KOPT-K1 (cell line): ENCODE measurements around the gene SPEM2.
A peak's percentile ranks its signal among the peaks of the same experiment; 100 is the strongest.

Experiments used
- H3K27ac ChIP-seq: fragments of 200-600 bp; sonication (generic); 2 replicates; pipeline ENCODE4 v1.5.1; 2016; ENCODE audit warnings: antibody characterized with exemption, mild to moderate bottlenecking, low read depth, low read length; ENCODE audit not compliant: poor library complexity, severe bottlenecking
- H3K36me3 ChIP-seq: fragments of 200-600 bp; sonication (generic); 2 replicates; pipeline ENCODE4 v1.5.1; 2017; ENCODE audit warnings: antibody characterized with exemption, mild to moderate bottlenecking, low read length, moderate library complexity; ENCODE audit not compliant: insufficient read depth
- H3K9me3 ChIP-seq: fragments of 200-600 bp; sonication (generic); 2 replicates; pipeline ENCODE4 v1.5.1; 2017; ENCODE audit warnings: antibody characterized with exemption, low read length, mild to moderate bottlenecking; ENCODE audit not compliant: insufficient read depth, poor library complexity, severe bottlenecking

The SPEM2 gene

GRCh38 chr17:7425316-7425715, at the start of gene SPEM2:
TSS of gene SPEM2 (plus strand) at chr17:7425616. CDS start at chr17:7425689, 73 bp downstream.
- Histone ChIP-seq H3K36me3 (no peaks in the 10 kb centered on the region), H3K27ac (no peak within 1 kb of the TSS), H3K9me3 (no peaks in the 10 kb centered on the region)

GRCh38 chr17:7379134-7379533, 46.3 kb upstream of the SPEM2 start:
- Histone ChIP-seq H3K36me3 (no peaks in the 10 kb centered on the region), H3K9me3 (peaks cover 10% of the 10 kb centered on the region), H3K27ac (no peak overlapping the region)

GRCh38 chr17:7380321-7380720, 45.1 kb upstream of the SPEM2 start:
- Histone ChIP-seq H3K9me3 (peaks cover 10% of the 10 kb centered on the region), H3K27ac (no peak overlapping the region), H3K36me3 (no peaks in the 10 kb centered on the region)

GRCh38 chr17:7380855-7381683, 44.3 kb upstream of the SPEM2 start, which contains the start of gene TNK1:
TSS of gene TNK1 (plus strand) at chr17:7381089. CDS start at chr17:7382927, 1,838 bp downstream.
- Histone ChIP-seq H3K27ac (no peak within 1 kb of the TSS), H3K9me3 (peaks cover 10% of the 10 kb centered on the region), H3K36me3 (no peaks in the 10 kb centered on the region)

- H3K27ac ChIP-seq, result no peak overlapping the region
- H3K9me3 ChIP-seq, result peaks cover 10% of the 10 kb centered on the region
- no peaks in the 10 kb centered on the region for H3K36me3 ChIP-seq
These were observed 42.5 kb upstream of the SPEM2 start for GRCh38 chr17:7382901-7383300.

GRCh38 chr17:7383371-7383741, 42.1 kb upstream of the SPEM2 start:
- Histone ChIP-seq H3K9me3 (peaks cover 10% of the 10 kb centered on the region), H3K27ac (no peak overlapping the region), H3K36me3 (no peaks in the 10 kb centered on the region; the same call in 1 of the 2 replicates)

- no peaks in the 10 kb centered on the region; the same call in 1 of the 2 replicates for H3K36me3 ChIP-seq
- H3K27ac ChIP-seq, result peak overlapping the region; percentile 45
- H3K9me3 ChIP-seq, result peaks cover 10% of the 10 kb centered on the region
These were observed 41.5 kb upstream of the SPEM2 start for GRCh38 chr17:7383742-7384488.

- Histone ChIP-seq H3K9me3 (peaks cover 4% of the 10 kb centered on the region), H3K27ac (peak overlapping the region; percentile 45)
These were observed 40.8 kb upstream of the SPEM2 start for GRCh38 chr17:7384489-7385081.

GRCh38 chr17:7388856-7389255, 36.6 kb upstream of the SPEM2 start:
- H3K27ac ChIP-seq, result no peak overlapping the region
- H3K9me3 ChIP-seq, result no peaks in the 10 kb centered on the region
- H3K36me3 ChIP-seq, result no peaks in the 10 kb centered on the region; the same call in 1 of the 2 replicates

More at GRCh38 chr17:7384489-7385081, 40.8 kb upstream of the SPEM2 start:
- H3K36me3 ChIP-seq, result no peaks in the 10 kb centered on the region; the same call in 1 of the 2 replicates

GRCh38 chr17:7389924-7390910, 35.2 kb upstream of the SPEM2 start:
- no peaks in the 10 kb centered on the region; the same call in 1 of the 2 replicates for H3K36me3 ChIP-seq
- H3K27ac ChIP-seq, result no peak overlapping the region
- no peaks in the 10 kb centered on the region for H3K9me3 ChIP-seq

GRCh38 chr17:7391307-7391706, 34.1 kb upstream of the SPEM2 start:
- Histone ChIP-seq H3K27ac (no peak overlapping the region), H3K36me3 (no peaks in the 10 kb centered on the region; the same call in 1 of the 2 replicates), H3K9me3 (no peaks in the 10 kb centered on the region)

GRCh38 chr17:7392696-7393612, 32.5 kb upstream of the SPEM2 start:
- Histone ChIP-seq H3K36me3 (no peaks in the 10 kb centered on the region; the same call in 1 of the 2 replicates), H3K9me3 (no peaks in the 10 kb centered on the region), H3K27ac (no peak overlapping the region)
